Effector CD4-positive, alpha-beta T cell (primary cell): ENCODE results near the gene OLIG2.

ENCODE experiments used
- DNase-seq: peaks from one replicate; pipeline ENCODE4 v3.0.0-alpha.2; 2020

Gene OLIG2

DNA sequence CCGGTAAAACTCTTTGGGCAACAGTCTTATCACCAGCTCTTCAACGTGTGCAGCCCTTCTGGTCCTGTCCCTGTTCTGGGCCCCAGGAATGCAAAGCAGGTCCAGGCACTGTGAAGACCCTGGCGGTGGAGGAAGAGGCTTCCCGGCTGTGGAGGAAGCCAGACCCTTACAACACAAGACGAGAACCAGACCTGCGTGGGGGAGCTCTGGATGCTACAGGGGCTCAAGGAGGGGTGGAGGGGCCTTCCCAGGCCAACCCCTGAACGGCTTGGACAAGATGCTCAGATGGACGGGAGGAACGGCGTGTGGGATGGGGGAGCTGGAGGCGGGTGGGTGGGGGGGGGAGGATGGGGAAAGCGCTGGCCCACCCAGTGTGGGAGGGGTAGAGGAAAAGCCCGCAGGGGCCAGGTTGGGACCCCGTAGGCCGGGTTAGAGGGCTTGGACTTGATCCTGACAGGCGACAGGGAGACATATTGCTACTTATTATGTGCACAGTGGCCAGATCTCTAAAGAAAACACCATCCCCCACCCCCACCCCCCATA lies 5.1 kb upstream of the OLIG2 start:
- no peak for DNase-seq

DNA sequence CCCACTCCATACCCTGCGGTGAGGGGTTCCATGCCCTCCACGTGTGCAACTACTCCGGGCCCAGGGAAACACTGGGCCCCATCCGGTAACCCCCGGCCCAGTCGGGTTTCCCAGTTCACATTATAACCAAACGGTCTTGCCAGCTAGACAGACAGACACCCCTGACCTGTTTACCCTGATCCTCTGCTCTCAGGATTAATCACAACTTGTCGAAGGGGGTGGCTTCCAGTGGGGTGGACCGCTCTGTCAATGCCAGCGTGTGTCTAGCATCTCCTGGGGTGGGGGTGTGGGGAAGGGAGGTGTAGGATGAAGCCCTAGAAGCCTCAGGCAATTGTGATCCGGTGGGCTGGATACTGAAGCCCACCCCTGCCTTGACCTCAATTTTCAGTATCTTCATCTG lies 4.6 kb upstream of the OLIG2 start:
- DNase-seq: no peak

GRCh38 chr21:33021667-33022066 lies 4.1 kb upstream of the OLIG2 start:
- DNase-seq: no peak

DNA sequence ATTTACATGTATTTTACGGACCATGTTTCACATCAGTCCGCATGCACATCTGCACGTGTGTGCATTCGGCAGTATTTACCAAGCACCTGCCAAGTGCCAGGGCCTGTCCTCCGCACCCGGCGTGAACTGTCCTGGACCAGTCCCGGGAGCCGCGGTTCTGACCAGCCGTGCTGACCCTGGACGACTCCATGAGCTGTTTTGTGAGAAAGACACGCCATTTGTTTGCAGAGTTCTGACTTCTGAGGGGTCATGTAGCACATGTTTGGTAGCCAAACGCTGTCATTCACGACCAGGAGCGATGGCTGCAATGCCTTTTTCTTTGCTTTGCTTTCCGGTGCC lies 3.3 kb upstream of the OLIG2 start:
- no peak for DNase-seq

- no peak for DNase-seq
These were observed 2.7 kb upstream of the OLIG2 start for GRCh38 chr21:33022828-33023573.

DNA sequence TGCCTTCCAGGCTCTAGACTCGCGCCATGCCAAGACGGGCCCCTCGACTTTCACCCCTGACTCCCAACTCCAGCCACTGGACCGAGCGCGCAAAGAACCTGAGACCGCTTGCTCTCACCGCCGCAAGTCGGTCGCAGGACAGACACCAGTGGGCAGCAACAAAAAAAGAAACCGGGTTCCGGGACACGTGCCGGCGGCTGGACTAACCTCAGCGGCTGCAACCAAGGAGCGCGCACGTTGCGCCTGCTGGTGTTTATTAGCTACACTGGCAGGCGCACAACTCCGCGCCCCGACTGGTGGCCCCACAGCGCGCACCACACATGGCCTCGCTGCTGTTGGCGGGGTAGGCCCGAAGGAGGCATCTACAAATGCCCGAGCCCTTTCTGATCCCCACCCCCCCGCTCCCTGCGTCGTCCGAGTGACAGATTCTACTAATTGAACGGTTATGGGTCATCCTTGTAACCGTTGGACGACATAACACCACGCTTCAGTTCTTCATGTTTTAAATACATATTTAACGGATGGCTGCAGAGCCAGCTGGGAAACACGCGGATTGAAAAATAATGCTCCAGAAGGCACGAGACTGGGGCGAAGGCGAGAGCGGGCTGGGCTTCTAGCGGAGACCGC lies 2.0 kb upstream of the OLIG2 start:
- no peak for DNase-seq

GRCh38 chr21:33024201-33025103 lies 1.3 kb upstream of the OLIG2 start:
- DNase-seq: no peak

- DNase-seq: no peak
These were observed 638 bp upstream of the OLIG2 start for GRCh38 chr21:33025106-33025488.

DNA sequence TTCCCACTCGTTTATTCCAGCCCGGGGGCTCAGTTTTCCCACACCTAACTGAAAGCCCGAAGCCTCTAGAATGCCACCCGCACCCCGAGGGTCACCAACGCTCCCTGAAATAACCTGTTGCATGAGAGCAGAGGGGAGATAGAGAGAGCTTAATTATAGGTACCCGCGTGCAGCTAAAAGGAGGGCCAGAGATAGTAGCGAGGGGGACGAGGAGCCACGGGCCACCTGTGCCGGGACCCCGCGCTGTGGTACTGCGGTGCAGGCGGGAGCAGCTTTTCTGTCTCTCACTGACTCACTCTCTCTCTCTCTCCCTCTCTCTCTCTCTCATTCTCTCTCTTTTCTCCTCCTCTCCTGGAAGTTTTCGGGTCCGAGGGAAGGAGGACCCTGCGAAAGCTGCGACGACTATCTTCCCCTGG lies 716 bp downstream of the OLIG2 start:
- DNase-seq: no peak

DNA sequence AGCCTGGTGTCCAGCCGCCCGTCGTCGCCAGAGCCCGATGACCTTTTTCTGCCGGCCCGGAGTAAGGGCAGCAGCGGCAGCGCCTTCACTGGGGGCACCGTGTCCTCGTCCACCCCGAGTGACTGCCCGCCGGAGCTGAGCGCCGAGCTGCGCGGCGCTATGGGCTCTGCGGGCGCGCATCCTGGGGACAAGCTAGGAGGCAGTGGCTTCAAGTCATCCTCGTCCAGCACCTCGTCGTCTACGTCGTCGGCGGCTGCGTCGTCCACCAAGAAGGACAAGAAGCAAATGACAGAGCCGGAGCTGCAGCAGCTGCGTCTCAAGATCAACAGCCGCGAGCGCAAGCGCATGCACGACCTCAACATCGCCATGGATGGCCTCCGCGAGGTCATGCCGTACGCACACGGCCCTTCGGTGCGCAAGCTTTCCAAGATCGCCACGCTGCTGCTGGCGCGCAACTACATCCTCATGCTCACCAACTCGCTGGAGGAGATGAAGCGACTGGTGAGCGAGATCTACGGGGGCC lies 1.2 kb downstream of the OLIG2 start:
- no peak for DNase-seq

- no peak for DNase-seq
These were observed 1.9 kb downstream of the OLIG2 start for GRCh38 chr21:33027401-33028286.

- DNase-seq: no peak
These were observed 2.5 kb downstream of the OLIG2 start for GRCh38 chr21:33028287-33028670.

- DNase-seq: no peak
These were observed 3.1 kb downstream of the OLIG2 start for GRCh38 chr21:33028773-33029384.

DNA sequence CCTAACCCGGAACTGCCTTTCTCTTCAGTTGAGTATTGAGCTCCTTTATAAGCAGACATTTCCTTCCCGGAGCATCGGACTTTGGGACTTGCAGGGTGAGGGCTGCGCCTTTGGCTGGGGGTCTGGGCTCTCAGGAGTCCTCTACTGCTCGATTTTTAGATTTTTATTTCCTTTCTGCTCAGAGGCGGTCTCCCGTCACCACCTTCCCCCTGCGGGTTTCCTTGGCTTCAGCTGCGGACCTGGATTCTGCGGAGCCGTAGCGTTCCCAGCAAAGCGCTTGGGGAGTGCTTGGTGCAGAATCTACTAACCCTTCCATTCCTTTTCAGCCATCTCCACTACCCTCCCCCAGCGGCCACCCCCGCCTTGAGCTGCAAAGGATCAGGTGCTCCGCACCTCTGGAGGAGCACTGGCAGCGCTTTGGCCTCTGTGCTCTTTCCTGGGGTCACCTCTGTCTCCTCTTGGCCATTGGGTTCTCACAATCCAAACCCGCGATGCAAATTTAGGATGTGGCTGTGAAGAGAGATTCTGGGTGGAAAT lies 3.7 kb downstream of the OLIG2 start:
- no peak for DNase-seq

DNA sequence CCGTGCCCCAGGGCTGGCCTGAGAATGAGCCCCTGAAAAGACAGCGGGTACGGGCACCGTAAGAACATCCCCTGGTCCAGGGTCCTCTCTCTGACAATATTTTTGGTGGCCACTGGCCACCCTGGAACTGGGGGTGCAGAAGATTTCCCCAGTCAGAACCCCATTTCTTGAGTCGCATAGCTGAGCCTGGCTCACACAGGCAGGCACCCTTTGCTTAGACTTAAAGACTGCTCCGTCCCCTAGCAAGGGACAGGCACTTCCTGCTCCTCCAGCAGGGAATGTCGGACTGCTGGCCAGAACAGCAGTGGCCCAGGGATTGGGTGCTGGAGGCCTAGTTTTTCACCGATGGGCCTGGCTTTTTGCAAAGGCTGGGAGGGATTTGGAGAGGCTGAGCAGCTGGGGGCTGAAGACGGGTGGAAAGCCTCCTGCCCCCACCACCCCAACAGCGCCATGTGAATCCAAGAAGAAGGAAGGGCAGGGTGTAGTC lies 4.3 kb downstream of the OLIG2 start:
- DNase-seq: no peak

GRCh38 chr21:33030633-33031032 lies 4.9 kb downstream of the OLIG2 start:
- no peak for DNase-seq

GRCh38 chr21:33031152-33031911 lies 5.6 kb downstream of the OLIG2 start:
- no peak for DNase-seq

- DNase-seq: no peak
These were observed 6.8 kb downstream of the OLIG2 start for GRCh38 chr21:33032434-33033047.

DNA sequence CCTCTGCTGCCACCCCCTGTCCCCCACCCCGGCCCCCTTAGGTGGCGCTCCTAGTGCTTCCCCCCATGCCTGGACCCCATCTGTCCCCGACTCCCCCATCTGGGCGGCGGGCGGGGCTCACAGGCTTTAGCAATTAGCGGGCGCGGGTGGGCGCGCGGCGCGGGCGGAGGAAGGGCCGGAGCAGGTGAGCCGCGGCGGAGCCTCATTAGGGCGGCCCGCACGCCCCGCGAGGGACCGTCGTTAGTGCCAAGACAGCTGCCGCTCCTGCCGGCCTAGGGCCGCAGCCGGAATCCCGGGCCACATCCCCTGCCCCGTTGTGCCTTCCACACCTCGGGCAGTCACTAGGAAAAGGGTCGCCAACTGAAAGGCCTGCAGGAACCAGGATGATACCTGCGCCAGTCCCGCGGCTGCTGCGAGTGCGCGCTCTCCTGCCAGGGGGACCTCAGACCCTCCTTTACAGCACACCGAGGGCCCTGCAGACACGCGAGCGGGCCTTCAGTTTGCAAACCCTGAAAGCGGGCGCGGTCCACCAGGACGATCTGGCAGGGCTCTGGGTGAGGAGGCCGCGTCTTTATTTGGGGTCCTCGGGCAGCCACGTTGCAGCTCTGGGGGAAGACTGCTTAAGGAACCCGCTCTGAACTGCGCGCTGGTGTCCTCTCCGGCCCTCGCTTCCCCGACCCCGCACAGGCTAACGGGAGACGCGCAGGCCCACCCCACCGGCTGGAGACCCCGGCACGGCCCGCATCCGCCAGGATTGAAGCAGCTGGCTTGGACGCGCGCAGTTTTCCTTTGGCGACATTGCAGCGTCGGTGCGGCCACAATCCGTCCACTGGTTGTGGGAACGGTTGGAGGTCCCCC lies 7.6 kb downstream of the OLIG2 start:
- no peak for DNase-seq
